Mucosa of rectum (tissue), 2 donors: ENCODE results near the gene DPF3.

Source experiments
- H3K27ac ChIP-seq, 2 donors: one replicate each; pipeline ENCODE4 v1.7.0; 2013; ENCODE audit warnings: inconsistent platforms in 2 of 2, low read depth in 2 of 2, low read length in 2 of 2
- H3K27me3 ChIP-seq, 2 donors: one replicate each; pipeline ENCODE4 v1.7.0; 2013; ENCODE audit warnings: low read length in 2 of 2; ENCODE audit not compliant: control insufficient read depth in 2 of 2, insufficient read depth in 2 of 2
- H3K36me3 ChIP-seq, 2 donors: one replicate each; pipeline ENCODE4 v1.7.0; 2013; ENCODE audit warnings: low read length in 2 of 2; ENCODE audit not compliant: control insufficient read depth in 2 of 2, insufficient read depth in 2 of 2
- H3K4me1 ChIP-seq, 2 donors: one replicate each; pipeline ENCODE4 v1.7.0; 2013; ENCODE audit warnings: low read length in 2 of 2, mild to moderate bottlenecking in 1 of 2; ENCODE audit not compliant: control insufficient read depth in 2 of 2, insufficient read depth in 2 of 2
- H3K4me3 ChIP-seq, 2 donors: one replicate each; pipeline ENCODE4 v1.7.0; 2013; ENCODE audit warnings: low read length in 2 of 2
- H3K9ac ChIP-seq, 2 donors: one replicate each; pipeline ENCODE4 v1.7.0; 2013; ENCODE audit warnings: low read length in 2 of 2, low read depth in 1 of 2, mild to moderate bottlenecking in 1 of 2
- H3K9me3 ChIP-seq, 2 donors: one replicate each; pipeline ENCODE4 v1.7.0; 2013; ENCODE audit warnings: low read length in 2 of 2; ENCODE audit not compliant: control insufficient read depth in 2 of 2
- donor health status: healthy.
- donor health status: Normal muscosa, but diverticular disease.

DPF3 gene

DNA sequence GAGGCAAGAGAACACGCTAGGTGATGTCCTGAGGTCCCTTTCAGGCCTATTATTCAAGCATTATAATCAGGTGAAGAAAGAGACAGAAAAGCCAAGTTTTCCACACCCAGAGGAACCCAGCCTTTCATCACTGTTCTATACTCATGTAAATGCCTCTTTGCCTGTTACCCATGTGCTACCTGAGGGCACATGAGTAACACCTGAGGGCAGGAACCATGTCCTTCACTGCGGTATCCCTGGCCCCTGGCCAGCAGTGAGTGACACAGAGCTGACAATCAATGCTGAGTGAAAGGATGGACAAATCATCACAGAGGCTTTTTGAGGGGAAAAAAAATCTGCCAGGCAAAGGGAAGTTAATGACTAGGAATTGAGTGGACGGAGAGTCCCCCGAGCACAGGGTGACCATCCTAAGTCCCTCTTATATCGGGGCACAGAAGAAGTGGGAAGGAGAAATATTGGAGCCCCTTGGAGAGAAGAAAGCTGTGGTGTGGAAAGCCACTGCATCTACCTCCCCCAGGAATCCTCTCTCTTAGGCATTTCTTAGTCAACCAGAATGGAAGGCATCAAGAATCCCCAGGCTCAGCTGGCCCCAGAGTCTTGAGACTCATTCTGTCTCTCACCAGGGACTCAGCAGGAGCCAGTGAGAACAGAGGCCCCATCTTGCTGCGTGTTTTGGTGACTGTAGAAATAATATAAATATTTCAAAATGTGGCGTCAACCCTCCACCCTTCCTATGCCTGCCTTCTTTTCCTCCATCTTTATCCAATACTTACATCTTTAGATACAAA is 212.9 kb downstream of the DPF3 start:
- no peaks in the 10 kb centered on the region for H3K4me1 ChIP-seq
- H3K9me3 ChIP-seq = no peaks in the 10 kb centered on the region
- no peak overlapping the region for H3K27ac ChIP-seq
- no peak overlapping the region for H3K4me3 ChIP-seq
- no peaks in the 10 kb centered on the region for H3K27me3 ChIP-seq
- H3K9ac ChIP-seq = no peak overlapping the region
- peaks cover 0 to 4% of the 10 kb centered on the region in 2 donors for H3K36me3 ChIP-seq

DNA sequence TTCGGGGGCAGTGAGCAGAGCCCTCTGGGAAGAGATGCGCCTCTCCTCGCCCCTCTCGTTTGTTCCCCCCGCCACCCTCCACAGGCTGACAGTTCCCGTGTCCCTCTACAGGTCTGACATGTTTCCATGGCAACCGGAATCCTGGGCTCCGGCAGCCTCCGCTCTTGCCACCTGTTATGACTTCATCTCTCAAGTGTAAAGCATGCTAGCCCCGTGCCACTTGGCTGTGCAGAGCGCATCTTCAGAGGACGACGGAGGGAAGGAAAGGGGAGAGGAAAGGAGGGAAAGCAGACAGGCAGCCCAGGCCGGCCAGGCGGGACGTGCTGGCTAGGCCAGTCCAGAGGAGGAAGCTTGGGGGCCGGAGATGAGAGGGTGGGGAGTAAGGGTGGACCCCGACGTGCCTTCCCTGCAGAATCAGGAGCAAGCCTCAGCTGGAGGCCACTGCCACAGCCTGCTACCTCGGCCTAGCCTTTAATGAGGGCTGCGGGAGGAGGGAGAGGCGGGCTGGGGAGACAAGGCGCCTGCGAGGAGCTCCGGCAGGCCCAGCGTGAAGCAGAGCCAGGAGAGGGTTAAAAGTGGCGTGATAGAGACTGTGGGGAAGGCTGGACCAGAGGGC is 214.3 kb downstream of the DPF3 start:
- Histone ChIP-seq H3K4me1 (no peaks in the 10 kb centered on the region), H3K9me3 (no peaks in the 10 kb centered on the region), H3K4me3 (no peak overlapping the region), H3K9ac (no peak overlapping the region), H3K27ac (no peak overlapping the region), H3K27me3 (no peaks in the 10 kb centered on the region), H3K36me3 (peaks cover 0 to 4% of the 10 kb centered on the region in 2 donors)

- Histone ChIP-seq H3K9ac (no peak overlapping the region), H3K4me1 (no peaks in the 10 kb centered on the region), H3K27me3 (no peaks in the 10 kb centered on the region), H3K4me3 (no peak overlapping the region), H3K36me3 (peaks cover 0 to 4% of the 10 kb centered on the region in 2 donors), H3K27ac (no peak overlapping the region), H3K9me3 (no peaks in the 10 kb centered on the region)
Observed at GRCh38 chr14:72679141-72679535, 214.8 kb downstream of the DPF3 start.

GRCh38 chr14:72678356-72678755 is 215.5 kb downstream of the DPF3 start:
- Histone ChIP-seq H3K9me3 (no peaks in the 10 kb centered on the region), H3K36me3 (peaks cover 0 to under 1% of the 10 kb centered on the region in 2 donors), H3K4me1 (no peaks in the 10 kb centered on the region), H3K27ac (no peak overlapping the region), H3K27me3 (no peaks in the 10 kb centered on the region), H3K9ac (no peak overlapping the region), H3K4me3 (no peak overlapping the region)

- no peak overlapping the region for H3K9ac ChIP-seq
- H3K4me3 ChIP-seq = no peak overlapping the region
- no peaks in the 10 kb centered on the region for H3K36me3 ChIP-seq
- H3K4me1 ChIP-seq = no peaks in the 10 kb centered on the region
- no peak overlapping the region for H3K27ac ChIP-seq
- H3K9me3 ChIP-seq = no peaks in the 10 kb centered on the region
- no peaks in the 10 kb centered on the region for H3K27me3 ChIP-seq
Observed at GRCh38 chr14:72677664-72678063, 216.2 kb downstream of the DPF3 start.

DNA sequence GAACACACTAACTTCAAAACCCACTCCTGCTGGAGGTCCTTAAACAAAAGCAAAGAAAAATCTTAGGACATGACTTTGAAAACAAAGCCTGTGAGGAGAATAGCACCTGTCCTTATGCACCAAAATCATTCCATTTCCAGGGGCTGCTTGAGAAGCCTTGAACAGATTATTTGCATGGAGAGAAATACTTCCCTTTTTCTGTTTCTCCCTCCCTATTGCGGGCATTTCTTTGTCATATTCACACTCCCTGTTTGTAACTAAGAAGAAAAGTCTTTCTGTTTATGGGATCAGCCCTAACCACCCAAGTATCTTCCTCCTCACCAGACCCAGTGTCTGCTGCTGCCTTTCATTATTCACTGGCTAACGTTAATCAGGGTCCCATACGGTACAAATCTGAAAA is 218.8 kb downstream of the DPF3 start:
- Histone ChIP-seq H3K27ac (no peak overlapping the region), H3K4me1 (no peaks in the 10 kb centered on the region), H3K27me3 (no peaks in the 10 kb centered on the region)

GRCh38 chr14:72673179-72673578 is 220.7 kb downstream of the DPF3 start:
- peaks cover 3 to 7% of the 10 kb centered on the region in 2 donors for H3K36me3 ChIP-seq
- H3K27ac ChIP-seq = no peak overlapping the region
- H3K9me3 ChIP-seq = no peaks in the 10 kb centered on the region
- H3K4me1 ChIP-seq = no peaks in the 10 kb centered on the region
- H3K4me3 ChIP-seq = no peak overlapping the region
- no peak overlapping the region for H3K9ac ChIP-seq
- no peaks in the 10 kb centered on the region for H3K27me3 ChIP-seq

More for the DNA sequence above, 218.8 kb downstream of the DPF3 start:
- H3K4me3 ChIP-seq = no peak overlapping the region
- no peaks in the 10 kb centered on the region for H3K9me3 ChIP-seq
- no peaks in the 10 kb centered on the region for H3K36me3 ChIP-seq
- no peak overlapping the region for H3K9ac ChIP-seq

DNA sequence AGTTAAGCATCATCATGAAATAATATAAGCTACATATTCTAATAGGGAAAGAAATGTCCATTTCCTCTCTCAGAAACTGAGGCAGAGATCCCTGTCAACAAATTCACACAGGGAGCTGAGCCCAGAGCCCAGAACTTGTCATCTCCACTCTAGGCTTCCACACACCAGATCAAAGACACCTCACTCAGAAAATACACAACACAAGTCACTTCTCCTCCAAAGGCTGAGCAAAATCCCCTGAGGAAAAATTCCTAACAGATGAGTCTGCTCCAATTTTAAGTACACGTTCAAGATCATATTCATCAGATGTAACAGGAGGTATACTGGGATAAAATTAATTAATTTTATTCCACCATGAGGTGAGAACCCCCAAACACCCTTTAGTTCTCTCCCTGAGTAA is 227.3 kb downstream of the DPF3 start:
- Histone ChIP-seq H3K27ac (no peak overlapping the region), H3K4me1 (no peaks in the 10 kb centered on the region), H3K27me3 (no peaks in the 10 kb centered on the region), H3K9ac (no peak overlapping the region), H3K9me3 (no peaks in the 10 kb centered on the region), H3K4me3 (no peak overlapping the region), H3K36me3 (peaks cover 6 to 7% of the 10 kb centered on the region in 2 donors)

GRCh38 chr14:72665259-72665658 is 228.6 kb downstream of the DPF3 start:
- Histone ChIP-seq H3K9me3 (no peaks in the 10 kb centered on the region), H3K4me3 (no peak overlapping the region), H3K9ac (no peak overlapping the region), H3K36me3 (peaks cover 6 to 7% of the 10 kb centered on the region in 2 donors), H3K4me1 (no peaks in the 10 kb centered on the region), H3K27me3 (no peaks in the 10 kb centered on the region), H3K27ac (no peak overlapping the region)

DNA sequence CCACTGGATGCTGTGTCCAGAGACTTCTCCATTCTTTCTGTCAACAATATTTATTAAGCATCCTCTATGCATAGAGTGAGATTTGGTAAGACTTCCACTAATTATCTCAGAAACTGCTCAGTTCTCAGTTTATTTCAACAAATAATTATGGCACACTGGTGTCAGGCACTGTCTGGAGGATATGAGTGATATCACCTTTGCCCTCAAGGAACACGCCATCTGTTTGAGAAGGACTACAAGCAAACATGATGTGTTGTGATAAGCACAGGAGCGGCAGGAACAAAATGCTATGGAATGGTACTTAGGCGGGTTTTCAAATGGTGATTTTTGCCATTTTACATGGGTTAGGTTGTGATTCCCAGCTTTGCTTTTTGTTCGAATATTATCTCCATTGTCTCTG is 229.2 kb downstream of the DPF3 start:
- Histone ChIP-seq H3K4me1 (no peaks in the 10 kb centered on the region), H3K9ac (no peak overlapping the region), H3K9me3 (no peaks in the 10 kb centered on the region), H3K27ac (no peak overlapping the region), H3K36me3 (peaks cover 6 to 7% of the 10 kb centered on the region in 2 donors), H3K27me3 (no peaks in the 10 kb centered on the region), H3K4me3 (no peak overlapping the region)
